GM04503 (cell line): Measurements from ENCODE around the gene OSTN.
A peak's percentile ranks its signal among the peaks of the same experiment; 100 is the strongest.
"Not testable (repeated sequence)": the region's sequence is repeated elsewhere in the genome, so short reads cannot be mapped to it uniquely, and the experiment has no call there.

Source experiments
- DNase-seq: peaks from one replicate; pipeline ENCODE4 v3.0.0-alpha.2; 2012; ENCODE audit warnings: low read depth

OSTN gene

DNA sequence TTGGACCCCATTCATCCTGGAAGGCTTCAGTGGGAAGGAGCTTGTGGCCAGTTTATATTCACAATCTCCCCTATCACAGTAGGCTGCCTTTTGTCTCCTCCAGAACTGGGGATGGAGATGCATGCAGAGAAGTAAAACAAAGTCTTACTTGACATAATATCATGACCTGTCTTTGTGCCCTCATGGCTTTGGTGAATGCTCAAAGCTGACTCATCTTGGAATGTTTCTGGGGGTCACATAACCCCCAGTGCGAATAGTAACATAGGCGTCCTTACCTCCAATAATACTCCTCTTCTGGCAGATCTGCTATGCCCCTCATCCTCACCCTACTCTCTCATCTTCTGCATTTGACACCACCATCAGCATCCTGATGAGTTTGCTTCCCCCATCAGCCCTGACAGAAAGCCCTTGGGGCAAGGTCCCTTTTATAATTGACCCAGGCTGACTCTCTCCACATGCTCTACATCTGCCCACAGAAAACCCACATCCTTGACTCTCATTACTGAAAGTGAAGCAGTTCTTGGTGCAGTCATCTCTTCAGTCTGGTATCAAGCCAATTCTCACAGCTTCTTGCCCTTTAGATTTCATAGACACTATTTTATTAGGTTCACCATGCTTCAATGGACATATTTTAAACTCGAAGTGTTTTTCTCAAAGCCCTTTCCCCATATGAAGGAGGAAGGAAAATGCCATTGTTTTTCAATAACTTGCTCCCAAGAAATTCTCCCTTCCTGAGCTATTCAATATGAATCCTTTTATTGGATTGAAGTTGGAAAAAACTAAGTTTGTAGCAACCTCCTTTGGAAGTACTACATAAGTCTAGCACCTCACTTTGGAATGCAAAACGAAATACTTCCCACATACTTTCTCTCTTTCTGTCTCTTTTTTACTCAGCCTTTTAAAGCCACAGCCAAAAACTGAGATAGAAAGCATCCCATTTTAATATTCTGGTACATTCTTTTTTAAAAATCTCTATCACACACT lies 36.6 kb downstream of the OSTN start:
- DNase-seq, result peak; percentile 45

DNA sequence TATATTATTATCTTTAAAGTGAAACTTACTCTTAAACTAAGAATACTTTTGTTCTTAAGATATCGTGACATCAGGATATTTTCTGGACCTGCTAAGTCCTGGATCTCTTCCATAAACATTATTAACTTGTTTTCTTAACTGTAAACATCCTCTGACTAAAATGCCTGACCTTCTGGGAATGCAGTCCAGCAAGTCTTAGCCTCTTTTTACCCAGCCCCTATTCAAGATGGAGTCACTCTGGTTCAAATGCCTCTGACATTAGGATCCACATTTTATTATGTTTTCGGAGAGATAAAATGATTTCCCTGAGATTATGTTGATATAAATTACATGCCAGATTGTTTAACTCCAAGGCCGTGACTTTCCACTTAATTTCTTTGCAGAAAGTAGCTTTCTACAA lies 37.6 kb downstream of the OSTN start:
- no peak for DNase-seq

DNA sequence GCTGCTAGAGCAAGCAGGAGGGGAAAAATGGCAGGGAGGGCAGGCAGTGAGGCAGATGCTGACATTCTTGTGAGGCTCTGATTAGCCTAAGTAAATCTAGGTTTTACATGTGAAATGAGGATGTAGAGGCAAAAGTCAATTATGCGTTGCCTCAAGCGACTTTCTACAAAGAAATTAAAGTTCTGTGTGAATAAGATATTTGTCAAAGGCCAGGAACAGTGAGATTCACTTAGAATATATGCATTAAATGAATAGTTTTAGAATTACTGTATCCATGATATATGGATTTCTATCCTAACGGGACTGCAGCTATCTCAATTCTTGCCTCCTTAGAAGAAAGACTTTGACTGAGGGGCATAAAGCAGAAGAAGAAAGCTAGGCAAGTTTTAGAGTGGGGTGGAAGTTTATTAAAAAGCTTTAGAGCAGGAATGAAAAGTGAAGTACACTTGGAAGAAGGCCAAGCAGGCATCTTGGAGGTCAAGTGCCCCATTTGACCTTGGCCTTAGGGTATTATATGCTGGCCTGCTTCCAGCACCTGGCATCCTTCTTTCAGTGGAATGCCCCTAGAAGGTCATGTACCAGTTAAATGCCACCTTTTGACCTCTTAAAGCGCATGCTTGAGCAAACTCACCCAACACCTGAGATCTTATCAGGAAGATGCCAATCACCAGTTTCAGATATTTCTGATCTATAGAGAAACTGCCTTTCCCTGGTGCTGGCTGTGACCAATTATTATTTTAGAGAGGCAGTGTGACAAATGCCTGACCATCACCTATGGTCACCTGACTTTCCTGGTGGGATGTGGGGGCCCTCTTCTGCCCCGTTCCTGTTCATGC lies 38.2 kb downstream of the OSTN start:
- no peak for DNase-seq

DNA sequence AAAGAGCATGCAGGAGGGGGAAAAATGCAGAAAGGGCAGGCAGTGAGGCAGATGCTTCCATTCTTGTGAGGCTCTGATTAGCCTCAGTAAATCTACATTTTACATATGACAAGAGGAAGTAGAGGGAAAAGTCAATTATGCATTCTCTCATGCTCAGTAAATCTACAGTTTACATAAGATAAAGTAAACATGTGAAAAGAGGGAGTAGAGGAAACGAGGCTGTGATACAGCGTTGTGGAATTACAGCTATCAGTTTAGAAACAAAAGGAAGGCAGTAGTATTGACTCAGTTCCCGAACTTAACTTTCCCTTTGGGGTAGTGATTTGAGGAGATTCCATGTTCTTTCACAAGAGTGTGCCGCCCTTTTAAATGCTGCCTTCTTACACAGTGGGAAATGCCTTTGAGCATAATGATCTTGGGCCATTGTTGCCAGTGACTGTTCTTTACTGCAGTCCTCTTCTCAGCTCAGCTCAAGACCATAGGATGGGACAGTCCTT lies 39.3 kb downstream of the OSTN start:
- DNase-seq, result peak; percentile 18

DNA sequence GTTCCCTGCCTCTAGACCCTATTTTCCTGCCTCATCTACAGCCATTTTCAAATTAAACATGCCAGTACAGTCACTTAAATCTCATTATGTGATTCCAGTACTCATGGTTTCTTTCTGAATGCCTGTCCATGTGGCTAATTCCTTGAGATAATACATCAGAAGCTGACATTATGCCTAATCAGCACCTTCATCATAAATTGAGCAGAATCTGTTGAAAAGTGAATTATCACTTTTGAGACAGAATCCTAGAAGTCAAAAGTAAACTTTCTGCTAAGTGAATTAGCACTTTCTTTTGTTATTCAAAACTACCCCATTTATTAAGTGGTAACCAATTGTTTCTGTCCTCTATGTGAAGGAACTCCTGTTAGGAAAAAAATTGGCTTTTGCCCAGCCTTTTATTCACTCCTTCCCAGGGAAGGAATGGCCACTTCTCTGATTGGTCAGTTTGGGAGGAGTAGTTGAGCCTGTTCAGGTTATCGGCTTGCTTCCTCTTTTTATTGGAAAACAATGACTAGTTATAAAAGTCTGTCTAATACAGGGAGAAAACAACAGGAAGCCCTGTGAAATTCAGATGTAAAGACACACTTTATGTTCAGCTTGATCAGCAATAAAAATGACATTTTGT lies 40.5 kb downstream of the OSTN start:
- DNase-seq, result no peak

DNA sequence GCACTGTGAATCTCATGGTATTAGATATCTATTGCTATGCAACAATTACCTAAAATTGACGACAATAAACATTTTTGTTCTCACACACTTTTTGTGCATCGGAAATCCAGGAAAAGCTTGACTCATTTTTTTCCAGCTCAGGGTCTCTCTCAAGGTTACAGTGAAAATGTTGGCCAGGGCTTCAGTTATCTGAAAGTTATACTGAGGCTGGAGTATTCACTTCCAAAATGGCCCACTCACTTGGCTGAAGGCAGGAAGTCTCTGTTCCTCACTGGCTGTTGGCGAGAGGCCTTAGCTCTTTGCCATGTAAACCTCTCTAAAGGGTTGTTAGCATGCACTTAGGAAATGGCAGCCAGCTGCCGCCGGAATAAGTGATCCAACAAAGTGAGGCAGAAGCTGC lies 41.4 kb downstream of the OSTN start:
- DNase-seq, result no peak

DNA sequence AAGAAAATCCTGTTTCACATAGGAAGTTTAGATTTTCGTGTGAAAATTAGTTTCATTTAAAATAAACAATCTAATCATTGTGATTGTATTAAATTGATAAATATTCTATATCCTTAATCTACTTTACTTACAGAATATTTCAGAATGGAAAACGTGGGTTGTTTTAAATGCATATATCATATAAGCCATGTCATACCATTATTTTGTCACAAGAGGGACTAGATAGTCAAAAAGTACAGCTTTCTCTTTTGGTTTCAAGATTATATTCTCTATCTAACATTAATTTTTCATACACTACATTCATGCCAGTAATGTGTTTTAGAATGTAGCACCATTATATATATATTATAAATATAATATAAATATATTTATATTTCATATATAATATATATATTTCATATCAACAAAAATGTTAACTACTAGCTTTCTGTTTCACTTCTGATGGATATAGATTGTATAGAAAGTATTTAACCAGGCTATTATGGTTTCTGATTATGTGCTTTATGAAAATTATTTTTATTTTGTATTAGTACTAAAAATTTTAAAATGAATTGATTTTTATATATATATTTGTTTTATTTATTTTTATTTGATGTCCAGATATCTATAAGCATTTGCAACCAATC lies 45.3 kb downstream of the OSTN start:
- no peak for DNase-seq

DNA sequence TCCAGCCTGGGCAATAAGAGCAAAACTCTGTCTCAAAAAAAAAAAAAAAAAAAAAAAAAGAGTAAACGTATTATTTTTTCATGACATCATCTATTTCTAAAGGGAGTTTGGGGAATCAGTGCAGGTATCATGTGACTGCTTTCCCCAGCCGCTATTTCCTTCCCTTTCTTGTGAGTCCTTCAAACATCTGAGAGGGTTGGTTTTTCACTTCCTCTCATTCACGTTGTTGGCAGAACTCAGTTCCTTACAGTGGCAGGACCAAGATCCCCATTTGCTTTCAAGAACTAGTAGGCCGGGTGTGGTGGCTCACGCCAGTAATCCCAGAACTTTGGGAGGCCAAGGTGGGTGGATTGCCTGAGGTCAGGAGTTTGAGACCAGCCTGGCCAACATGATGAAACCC lies 47.0 kb downstream of the OSTN start:
- DNase-seq, result not testable (repeated sequence)

DNA sequence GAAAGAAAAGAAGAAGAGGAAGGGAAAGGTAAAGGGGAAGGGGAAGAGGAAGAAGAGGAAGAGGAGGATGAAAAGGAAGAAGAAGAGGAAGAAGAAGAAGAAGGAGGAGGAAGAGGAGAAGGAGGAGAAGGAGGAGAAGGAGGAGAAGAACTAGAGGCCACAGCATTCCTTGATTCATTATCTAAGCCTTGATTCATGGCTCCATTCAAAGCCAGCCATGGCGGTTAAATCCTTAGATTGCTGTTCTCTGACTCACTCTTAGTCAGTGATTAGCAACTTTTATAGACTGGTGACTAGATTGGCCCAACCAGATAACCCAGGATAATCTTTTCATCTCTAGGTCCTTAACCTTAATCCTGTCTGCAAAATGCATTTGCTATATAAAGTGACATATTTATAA lies 47.6 kb downstream of the OSTN start:
- DNase-seq, result peak; percentile 59

DNA sequence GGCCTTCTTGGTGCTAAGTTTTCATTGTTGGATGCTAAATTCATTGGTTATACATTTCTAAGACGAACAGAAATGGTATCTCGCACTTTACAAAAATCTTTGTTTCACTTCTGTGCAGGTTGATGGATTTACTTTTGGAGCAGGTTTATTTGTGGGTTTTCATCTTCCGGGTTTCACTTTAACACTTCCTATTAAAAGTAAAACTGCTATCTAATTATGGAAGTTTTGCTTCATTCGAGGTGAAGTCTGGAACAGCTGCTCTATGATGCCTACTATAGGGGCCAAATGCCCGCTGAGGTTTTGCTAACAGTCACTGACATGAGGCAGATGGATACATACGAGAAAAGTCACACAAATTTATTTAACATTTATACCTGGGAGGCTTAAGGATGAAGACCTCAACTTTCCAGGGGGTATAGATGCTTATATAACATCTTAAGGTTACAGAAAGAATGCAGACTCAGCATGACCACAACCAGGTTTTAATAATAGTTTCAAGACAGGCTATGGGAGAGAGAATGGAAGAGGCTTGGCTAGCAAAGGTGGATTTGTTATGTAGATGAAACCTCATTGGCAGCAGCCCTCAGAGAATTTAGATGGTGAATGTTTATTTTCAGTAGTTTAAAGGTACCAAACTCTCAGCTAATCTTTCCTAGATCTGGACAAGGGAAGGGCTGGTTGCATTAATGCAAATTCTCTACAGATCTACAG lies 54.2 kb downstream of the OSTN start:
- no peak for DNase-seq

DNA sequence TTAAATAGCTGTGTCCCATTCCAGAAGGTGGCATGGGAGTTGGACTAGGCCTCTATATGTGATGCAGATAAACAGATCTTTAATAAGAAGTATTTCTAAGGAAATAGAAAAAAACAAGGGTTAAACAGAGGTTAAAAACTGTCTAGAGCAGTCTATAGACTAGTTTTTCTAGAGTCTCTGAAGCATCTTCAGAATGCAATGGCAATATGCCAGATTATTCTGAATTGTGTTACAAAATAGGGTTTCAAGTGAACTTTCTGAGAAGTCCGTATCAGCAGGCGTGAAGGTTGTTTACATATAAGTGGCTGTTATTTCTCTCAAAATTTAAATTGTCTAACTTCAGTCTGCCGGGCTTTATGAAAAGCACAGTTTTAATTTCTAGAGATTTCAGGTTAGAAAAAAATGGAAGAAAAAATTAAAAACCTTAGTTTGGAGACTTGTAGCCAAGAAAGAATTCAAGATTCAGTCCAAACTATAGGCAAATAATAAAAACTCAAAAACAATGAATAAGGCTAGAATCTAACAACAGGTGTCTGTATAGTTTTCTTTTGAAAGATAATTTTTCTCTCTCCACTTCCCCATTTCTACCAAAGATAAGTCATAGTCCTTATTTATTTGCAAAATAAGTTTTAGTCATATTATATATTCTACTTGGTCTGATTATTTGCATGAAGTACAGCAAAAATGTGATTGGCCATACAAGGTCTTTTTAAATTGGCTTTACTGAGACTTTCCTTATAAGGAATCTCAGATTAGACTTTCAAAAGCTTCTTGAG lies 55.2 kb downstream of the OSTN start:
- DNase-seq, result no peak

DNA sequence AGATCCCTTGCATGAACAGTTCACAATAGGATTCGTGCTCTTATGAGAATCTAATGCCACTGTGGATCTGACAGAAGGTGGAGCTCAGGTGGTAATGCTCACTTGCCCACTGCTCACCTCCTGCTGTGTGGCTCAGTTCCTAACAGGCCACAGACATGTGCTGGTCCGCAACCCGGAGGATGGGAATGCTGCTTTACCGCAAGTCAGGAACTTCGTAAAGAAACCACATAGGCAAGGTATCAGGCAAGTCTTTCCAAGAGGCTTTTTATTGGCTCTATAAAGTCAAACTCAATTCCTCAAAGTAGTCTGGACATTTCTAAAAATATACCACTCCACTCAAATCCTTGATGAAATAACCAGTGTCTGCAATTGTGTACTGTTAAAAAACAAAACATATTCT lies 56.1 kb downstream of the OSTN start:
- no peak for DNase-seq

DNA sequence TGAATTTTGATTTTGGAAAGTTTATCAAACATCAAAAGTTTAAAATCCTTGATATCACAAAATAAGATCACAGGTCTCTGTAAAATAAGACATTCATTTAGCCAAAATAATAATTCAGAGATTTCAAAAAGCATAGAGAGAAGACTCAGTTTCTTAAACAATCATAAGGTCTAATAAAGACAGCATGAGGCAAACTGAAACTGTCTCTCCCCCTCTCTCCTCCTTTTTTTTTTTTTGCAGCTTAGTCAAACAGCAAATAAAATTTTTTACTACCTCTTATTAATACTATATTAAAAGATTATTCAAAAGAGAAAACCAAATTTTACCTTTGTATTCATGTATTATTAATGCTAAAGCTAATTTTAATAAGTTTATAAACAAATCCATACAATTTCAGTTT lies 57.4 kb downstream of the OSTN start:
- DNase-seq, result no peak

DNA sequence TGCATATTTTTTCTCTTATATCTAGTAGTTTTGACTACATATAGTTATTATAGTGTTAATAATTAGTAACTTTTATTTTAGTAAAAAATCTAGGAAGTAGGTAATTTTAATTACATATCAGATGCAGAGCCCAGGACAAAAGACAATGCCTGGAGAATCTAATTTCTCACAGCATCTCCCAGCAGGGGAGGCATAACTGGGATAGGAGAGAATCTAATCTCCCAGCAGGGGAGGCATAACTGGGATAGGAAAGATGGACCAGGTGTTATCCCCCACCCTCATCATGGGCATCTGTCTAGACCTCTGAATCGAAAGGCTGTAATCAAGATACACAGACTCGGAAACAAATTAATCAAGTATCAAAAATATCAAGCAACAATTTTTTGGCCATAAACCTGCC lies 58.2 kb downstream of the OSTN start:
- DNase-seq, result no peak

DNA sequence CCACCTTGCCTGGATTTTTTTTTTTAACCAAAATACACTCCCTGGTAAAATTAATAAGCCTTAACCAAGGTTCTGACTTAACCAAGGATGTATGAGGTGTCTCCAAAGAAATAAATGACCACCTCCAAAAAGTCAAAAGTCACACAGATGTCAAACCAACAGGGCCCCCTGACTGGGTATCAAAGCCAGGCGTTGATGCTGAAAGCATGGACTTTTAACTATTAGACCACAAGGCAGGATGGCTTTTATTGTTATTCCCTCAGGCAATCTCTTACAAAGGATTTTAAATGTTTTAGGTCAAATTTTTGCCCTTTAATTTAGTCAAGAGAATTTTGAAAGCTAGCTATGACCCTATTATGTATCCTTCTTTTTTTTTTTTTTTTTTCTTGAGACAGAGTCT lies 60.4 kb downstream of the OSTN start:
- no peak for DNase-seq

DNA sequence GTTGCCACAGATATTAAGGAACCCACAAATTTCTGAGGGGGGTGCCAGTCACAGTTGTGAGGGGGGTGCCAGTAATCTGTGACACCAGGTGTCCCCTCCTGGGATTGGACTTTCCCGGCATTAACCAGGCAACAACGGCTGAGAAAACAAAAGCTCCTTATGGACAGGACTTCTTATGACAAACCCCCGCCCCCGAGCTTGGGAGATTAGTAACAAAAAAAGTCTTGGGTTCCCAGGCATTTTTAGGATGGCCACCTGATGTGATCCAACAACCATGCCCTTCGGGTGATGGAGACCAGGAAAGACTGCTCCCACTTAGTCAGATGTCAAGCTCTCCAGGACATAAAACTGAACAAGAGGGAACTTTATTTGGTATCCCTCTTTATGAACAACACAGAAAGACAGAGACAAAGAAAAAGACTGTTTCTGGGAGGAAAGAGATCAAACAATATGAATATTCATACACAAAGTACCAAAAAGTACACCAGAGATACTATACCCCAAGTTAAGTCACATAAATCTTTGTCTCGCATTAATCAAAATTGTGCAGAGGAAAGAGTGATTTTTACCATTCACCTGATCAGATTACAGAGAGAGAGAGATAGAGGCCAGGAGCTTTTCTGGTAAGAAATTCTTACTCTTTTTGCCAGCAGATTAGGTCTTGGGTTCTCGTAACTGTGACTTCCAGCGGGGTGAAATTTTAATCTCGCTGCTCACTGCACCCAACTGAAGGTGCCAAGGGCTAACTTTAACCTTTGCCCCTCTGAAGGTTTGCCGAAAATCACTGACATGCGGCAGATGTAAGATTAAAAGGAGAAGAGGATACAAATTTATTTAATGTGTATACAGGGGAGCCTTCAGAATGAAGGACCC lies 61.6 kb downstream of the OSTN start:
- DNase-seq, result no peak

DNA sequence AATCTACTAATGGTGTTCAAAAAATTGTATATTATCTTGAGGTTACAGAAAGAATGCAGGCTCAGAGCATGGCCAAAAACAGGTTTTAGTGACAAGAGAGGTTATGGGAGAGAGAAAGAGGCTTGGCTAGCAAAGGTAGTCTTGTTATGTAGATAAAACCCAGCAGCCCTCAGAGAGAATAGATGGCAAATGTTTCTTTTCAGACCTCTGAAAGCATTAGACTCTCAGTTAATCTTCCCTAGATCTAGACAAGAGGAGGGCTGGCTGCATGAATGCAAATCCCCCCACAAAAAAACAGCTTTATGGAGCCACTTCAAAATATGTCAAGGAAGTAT lies 62.2 kb downstream of the OSTN start:
- no peak for DNase-seq

DNA sequence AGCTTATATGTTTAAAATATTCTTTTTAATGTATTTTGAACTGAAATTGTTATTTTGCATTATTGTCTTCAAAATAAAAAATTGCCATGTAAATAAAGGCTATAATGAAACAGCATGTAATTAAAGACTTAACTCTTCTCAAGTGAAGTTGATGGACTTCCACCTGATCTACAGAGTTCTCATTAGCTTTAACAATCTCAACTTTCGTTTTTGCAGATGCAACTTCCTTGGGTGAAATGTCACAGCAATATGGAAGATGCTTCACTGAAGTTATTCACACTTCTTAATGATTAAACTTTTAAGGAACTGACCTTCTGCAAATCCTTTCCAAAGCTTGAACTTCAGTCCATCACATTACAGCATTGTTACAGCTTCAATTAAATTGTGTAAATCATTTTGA lies 63.6 kb downstream of the OSTN start:
- DNase-seq, result no peak

DNA sequence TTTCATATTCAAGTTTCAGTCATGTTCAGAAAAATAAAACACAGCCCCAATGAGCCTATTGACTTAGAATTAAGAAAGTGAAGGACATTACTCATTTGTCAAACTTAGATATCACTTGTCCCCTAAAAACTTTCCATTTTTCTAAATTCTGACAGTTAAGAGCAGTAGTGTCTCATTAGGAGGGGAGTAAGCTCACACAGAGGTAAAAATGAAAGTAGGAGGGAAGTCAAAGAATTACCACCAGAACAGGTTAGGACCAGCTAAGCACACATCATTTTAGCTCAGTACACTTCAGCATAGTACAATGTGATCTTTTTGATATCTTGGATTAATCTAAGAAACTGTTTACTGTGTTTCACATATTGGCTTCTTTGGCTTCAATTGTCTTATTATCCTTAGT lies 64.3 kb downstream of the OSTN start:
- DNase-seq, result no peak

DNA sequence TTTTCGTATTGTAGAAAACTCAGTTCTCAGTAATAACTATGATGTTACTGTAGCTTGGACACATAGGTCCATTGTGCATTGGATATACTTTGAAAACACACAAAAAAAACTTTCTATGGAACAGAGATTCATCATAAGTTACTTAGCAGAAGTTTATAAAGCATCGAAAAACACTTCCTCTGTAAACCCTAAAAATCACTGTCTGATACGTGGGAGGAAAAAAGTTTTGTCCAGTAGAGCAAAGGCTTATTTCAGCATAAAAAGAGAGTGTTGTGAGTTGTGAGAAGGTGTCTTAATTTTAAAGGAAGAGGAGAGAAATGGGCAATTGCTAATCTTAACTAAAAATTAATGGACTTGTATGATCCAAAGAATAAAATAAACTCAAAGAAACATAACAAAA lies 64.8 kb downstream of the OSTN start:
- DNase-seq, result no peak
